HL-60 (cell line): ENCODE results near the gene PNLDC1.

ENCODE experiments used
- DNase-seq, 2 experiments: peaks; one replicate each; pipeline ENCODE4 v3.0.0-alpha.2; 2010 to 2020; ENCODE audit warnings: low read depth in 1 of 2, low spot score in 1 of 2
- H3K27ac ChIP-seq: fragments of 250-450 bp; sonication (Bioruptor Pico); replicated peaks from 2 replicates; pipeline ENCODE4 v1.5.1; 2020; ENCODE audit warnings: mild to moderate bottlenecking, moderate library complexity
- H3K27me3 ChIP-seq: fragments of 250-450 bp; sonication (Bioruptor Pico); 2 replicates; pipeline ENCODE4 v1.5.1; 2021; ENCODE audit warnings: mild to moderate bottlenecking, moderate library complexity; ENCODE audit not compliant: insufficient read depth, poor library complexity, severe bottlenecking
- H3K4me3 ChIP-seq: replicated peaks from 2 replicates; pipeline ENCODE4 v1.5.1; 2011; ENCODE audit warnings: mild to moderate bottlenecking, control low read depth, low read length; ENCODE audit not compliant: insufficient read depth
- GABPA ChIP-seq: IDR thresholded peaks from 2 replicates; pipeline ENCODE4 v1.6.1; 2012; ENCODE audit warnings: low read depth
- POLR2AphosphoS5 ChIP-seq: IDR thresholded peaks from 2 replicates; pipeline ENCODE4 v1.6.1; 2012; ENCODE audit warnings: low read depth
- SPI1 ChIP-seq: IDR thresholded peaks from 2 replicates; pipeline ENCODE4 v1.6.1; 2012; ENCODE audit warnings: low read depth, mild to moderate bottlenecking, borderline replicate concordance
- TF ChIP-seq, protein P1 (sequence below): IDR thresholded peaks from 2 replicates; pipeline ENCODE4 v1.6.1; 2012; ENCODE audit warnings: low read depth; ENCODE audit not compliant: insufficient replicate concordance
- TF ChIP-seq, protein P2 (sequence below): IDR thresholded peaks from one replicate; pipeline ENCODE4 v1.5.1; 2011; ENCODE audit warnings: low read length, control low read depth, inconsistent platforms; ENCODE audit not compliant: insufficient read depth

Gene PNLDC1

DNA sequence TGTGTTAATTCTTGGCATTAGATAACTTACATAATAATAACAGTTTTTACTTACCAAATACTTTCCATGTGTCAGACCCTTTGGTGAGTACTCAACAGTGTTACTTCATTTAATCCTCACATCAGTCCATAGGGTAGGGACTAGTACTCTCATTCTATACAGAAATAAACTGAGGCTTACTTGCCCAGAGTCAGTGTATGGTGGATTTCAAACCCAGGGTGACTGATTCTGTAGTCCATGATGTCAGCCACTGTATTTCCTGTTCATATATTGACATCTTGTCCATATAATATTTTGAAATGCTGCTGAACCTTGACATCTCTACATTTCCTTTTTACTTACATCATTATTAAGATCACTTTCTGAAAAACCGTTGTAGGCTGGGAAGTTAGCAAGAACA lies 2.5 kb upstream of the PNLDC1 start:
- no peak overlapping the region for H3K27ac ChIP-seq
- TF ChIP-seq, protein P1, sequence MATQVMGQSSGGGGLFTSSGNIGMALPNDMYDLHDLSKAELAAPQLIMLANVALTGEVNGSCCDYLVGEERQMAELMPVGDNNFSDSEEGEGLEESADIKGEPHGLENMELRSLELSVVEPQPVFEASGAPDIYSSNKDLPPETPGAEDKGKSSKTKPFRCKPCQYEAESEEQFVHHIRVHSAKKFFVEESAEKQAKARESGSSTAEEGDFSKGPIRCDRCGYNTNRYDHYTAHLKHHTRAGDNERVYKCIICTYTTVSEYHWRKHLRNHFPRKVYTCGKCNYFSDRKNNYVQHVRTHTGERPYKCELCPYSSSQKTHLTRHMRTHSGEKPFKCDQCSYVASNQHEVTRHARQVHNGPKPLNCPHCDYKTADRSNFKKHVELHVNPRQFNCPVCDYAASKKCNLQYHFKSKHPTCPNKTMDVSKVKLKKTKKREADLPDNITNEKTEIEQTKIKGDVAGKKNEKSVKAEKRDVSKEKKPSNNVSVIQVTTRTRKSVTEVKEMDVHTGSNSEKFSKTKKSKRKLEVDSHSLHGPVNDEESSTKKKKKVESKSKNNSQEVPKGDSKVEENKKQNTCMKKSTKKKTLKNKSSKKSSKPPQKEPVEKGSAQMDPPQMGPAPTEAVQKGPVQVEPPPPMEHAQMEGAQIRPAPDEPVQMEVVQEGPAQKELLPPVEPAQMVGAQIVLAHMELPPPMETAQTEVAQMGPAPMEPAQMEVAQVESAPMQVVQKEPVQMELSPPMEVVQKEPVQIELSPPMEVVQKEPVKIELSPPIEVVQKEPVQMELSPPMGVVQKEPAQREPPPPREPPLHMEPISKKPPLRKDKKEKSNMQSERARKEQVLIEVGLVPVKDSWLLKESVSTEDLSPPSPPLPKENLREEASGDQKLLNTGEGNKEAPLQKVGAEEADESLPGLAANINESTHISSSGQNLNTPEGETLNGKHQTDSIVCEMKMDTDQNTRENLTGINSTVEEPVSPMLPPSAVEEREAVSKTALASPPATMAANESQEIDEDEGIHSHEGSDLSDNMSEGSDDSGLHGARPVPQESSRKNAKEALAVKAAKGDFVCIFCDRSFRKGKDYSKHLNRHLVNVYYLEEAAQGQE: no peak
- TF ChIP-seq POLR2AphosphoS5 (no peak), SPI1 (no peak), GABPA (no peak)
- TF ChIP-seq, protein P2, sequence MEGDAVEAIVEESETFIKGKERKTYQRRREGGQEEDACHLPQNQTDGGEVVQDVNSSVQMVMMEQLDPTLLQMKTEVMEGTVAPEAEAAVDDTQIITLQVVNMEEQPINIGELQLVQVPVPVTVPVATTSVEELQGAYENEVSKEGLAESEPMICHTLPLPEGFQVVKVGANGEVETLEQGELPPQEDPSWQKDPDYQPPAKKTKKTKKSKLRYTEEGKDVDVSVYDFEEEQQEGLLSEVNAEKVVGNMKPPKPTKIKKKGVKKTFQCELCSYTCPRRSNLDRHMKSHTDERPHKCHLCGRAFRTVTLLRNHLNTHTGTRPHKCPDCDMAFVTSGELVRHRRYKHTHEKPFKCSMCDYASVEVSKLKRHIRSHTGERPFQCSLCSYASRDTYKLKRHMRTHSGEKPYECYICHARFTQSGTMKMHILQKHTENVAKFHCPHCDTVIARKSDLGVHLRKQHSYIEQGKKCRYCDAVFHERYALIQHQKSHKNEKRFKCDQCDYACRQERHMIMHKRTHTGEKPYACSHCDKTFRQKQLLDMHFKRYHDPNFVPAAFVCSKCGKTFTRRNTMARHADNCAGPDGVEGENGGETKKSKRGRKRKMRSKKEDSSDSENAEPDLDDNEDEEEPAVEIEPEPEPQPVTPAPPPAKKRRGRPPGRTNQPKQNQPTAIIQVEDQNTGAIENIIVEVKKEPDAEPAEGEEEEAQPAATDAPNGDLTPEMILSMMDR: no peak
- DNase-seq: no peak
- H3K27me3 ChIP-seq: no peaks in the 10 kb centered on the region
- H3K4me3 ChIP-seq: no peak overlapping the region

DNA sequence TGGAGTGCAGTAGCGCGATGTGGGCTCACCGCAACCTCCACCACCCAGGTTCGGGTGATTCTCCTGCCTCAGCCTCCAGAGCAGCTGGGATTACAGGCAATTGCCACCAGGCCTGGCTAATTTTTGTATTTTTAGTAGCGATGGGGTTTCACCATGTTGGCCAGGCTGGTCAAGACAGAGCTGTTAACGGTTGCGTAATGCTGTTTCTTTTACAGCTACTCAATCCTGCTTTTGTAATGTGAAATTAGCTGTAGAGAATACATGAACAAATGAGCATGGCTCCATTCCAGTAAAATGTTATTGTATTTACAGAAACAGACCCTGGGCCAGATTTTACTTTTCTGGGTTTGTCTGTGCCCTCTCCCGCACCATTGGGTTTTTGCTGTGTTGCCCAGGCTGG lies 1.9 kb downstream of the PNLDC1 start:
- peak overlapping the region; percentile 73 for H3K27ac ChIP-seq
- no peak for TF ChIP-seq SPI1
- TF ChIP-seq, protein P2: no peak
- TF ChIP-seq, protein P1: no peak
- no peak for TF ChIP-seq POLR2AphosphoS5
- no peak for TF ChIP-seq GABPA
- no peak overlapping the region for H3K4me3 ChIP-seq
- DNase-seq: peak; percentile 74 to 83
- no peaks in the 10 kb centered on the region for H3K27me3 ChIP-seq

DNA sequence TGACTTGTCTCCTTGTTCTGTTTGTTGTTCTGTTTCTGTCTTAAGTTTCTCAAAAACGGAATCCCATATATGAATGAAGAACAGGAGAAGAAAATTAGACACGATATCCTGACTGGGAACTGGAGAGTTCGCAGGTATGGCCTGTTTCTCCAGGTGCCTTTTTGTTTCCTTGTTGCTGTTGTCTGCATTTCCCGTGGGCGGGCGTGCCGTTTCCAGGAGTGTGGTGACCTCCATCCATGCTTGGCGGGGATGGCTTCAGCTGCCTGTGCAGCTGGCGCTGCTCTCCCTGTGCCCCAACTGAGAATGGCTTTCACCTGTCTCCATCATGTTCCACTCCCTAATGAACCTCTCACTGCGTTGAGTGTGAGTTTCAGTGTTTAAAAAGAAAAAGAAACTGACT lies 4.4 kb downstream of the PNLDC1 start:
- TF ChIP-seq POLR2AphosphoS5 (no peak), SPI1 (no peak), GABPA (no peak)
- TF ChIP-seq, protein P2: no peak
- TF ChIP-seq, protein P1: no peak
- Histone ChIP-seq H3K27ac (peak overlapping the region; percentile 84), H3K27me3 (no peaks in the 10 kb centered on the region), H3K4me3 (no peak overlapping the region)
- DNase-seq: no peak
